ENCODE measurements around the gene SMCO3. TPM values are rescaled to one million over a fixed set of nuclear protein-coding genes. Genes with fewer than 3 reads are reported as not detected.
A peak's percentile ranks its signal among the peaks of the same experiment; 100 is the strongest.

The SMCO3 gene
- total RNA-seq (2016; rRNA removed; fragmentation: Illumina TruSeq; extraction: Trizol) (0.11 and 0.42 TPM in 2 replicates), polyA plus RNA-seq (2011; rRNA removed) (0.14 and 0.29 TPM in 2 replicates), polyA minus RNA-seq (2011; rRNA and poly(A)+ RNA removed; ENCODE audit: low replicate concordance) (not detected in 2 replicates), Bru-seq, nascent RNA (percentile 34 among the genes with signal in this experiment), BruChase-seq, experiment 1, labeled RNA remaining after a 6-hour chase (percentile 37 among the genes with signal in this experiment), BruChase-seq, experiment 2, labeled RNA remaining after a 2-hour chase (percentile 37 among the genes with signal in this experiment)
- total RNA-seq (2016; cell fraction: cytosol; rRNA removed; fragmentation: Illumina TruSeq; extraction: Trizol; ENCODE audit: low read depth), result not detected in 2 replicates
- total RNA-seq (2016; cell fraction: insoluble cytoplasmic fraction; rRNA removed; fragmentation: Illumina TruSeq; extraction: Trizol), result 0.25 and 0.30 TPM in 2 replicates
- 0.09 TPM in 1 of 2 replicates, not detected in the other for total RNA-seq (2016; cell fraction: membrane; rRNA removed; fragmentation: Illumina TruSeq; extraction: Trizol)
- 0.65 and 0.78 TPM in 2 replicates for total RNA-seq (2016; cell fraction: nucleus; rRNA removed; fragmentation: Illumina TruSeq; extraction: Trizol)
- polyA plus RNA-seq (2011; cell fraction: cytosol; rRNA removed), result 0.07 and 0.18 TPM in 2 replicates
- polyA plus RNA-seq (2011; cell fraction: nucleus; rRNA removed), result 0.10 and 0.26 TPM in 2 replicates
- 0.31 and 0.62 TPM in 2 replicates for polyA plus RNA-seq (2012)
- polyA plus RNA-seq (2016; cell fraction: cytosol; fragmentation: Illumina TruSeq; extraction: Trizol; ENCODE audit: low read depth), result 0.05 TPM in 1 of 2 replicates, not detected in the other
- 0.11 and 0.22 TPM in 2 replicates for polyA plus RNA-seq (2016; cell fraction: insoluble cytoplasmic fraction; fragmentation: Illumina TruSeq; extraction: Trizol; ENCODE audit: low read depth)
- polyA plus RNA-seq (2016; cell fraction: membrane; fragmentation: Illumina TruSeq; extraction: Trizol; ENCODE audit: low read depth), result not detected in 2 replicates
- polyA plus RNA-seq (2016; cell fraction: nucleus; fragmentation: Illumina TruSeq; extraction: Trizol; ENCODE audit: insufficient read depth, low read depth), result 0.64 and 0.79 TPM in 2 replicates
- polyA minus RNA-seq (2011; cell fraction: cytosol; rRNA and poly(A)+ RNA removed), result 0.30 TPM in 1 of 2 replicates, not detected in the other
- 1.6 and 2.1 TPM in 2 replicates for polyA minus RNA-seq (2011; cell fraction: nucleus; rRNA and poly(A)+ RNA removed)
- long read RNA-seq, experiment 1, result 0 reads
- long read RNA-seq, experiment 2, result 0 reads

GRCh38 chr12:14814014-14814413 lies at the start of gene SMCO3:
TSS of gene SMCO3 (minus strand) at chr12:14814182. CDS start at chr12:14806680, 7,502 bp downstream.
- Histone ChIP-seq H3K9me3 (ENCODE audit: low read length) (no peaks in the 10 kb centered on the region), H4K20me1 (ENCODE audit: insufficient read depth, low read length) (no peaks in the 10 kb centered on the region), H3K27ac (ENCODE audit: extremely low read length, insufficient read depth, low read length) (no peak within 1 kb of the TSS), H3K79me2 (ENCODE audit: insufficient read depth, low read length) (no peaks in the 10 kb centered on the region), H2AFZ (ENCODE audit: low read length) (no peak within 1 kb of the TSS), H3K4me3 (replicated peaks in 1 of 3; ENCODE audit: insufficient read depth in 1 of 3, low read depth in 2 of 3, low read length in 3 of 3) (no peak within 1 kb of the TSS), H3K4me1 (ENCODE audit: insufficient read depth, low read length) (peaks cover 2% of the 10 kb centered on the region), H3K36me3 (replicated peaks in 1 of 2; ENCODE audit: control insufficient read depth in 1 of 2, insufficient read depth in 2 of 2, low read length in 2 of 2) (no peaks in the 10 kb centered on the region), H3K4me2 (ENCODE audit: low read depth, low read length) (no peak within 1 kb of the TSS), H3K27me3 (ENCODE audit: control insufficient read depth in 1 of 2, insufficient read depth in 2 of 2, low read length in 2 of 2) (no peaks in the 10 kb centered on the region), H3K9ac (ENCODE audit: insufficient read depth, low read depth, low read length) (no peak within 1 kb of the TSS)
- intact Hi-C loops (cut with micrococcal nuclease; ENCODE audit: unreplicated experiment), result loop anchor here (5.0 kb wide), 1 partner anchor 92 kb away; no protein-coding TSS in a partner anchor
- WGBS (ENCODE audit: low lambda C conversion rate), result 90% methylated on average over 3 of the region's 3 CpGs
- DNase-seq (ENCODE audit: low spot score) (no peak), FAIRE-seq (no peak), ATAC-seq (no peak)
- TF ChIP-seq EZH2 (conservative IDR thresholded peaks at IDR 0.05; ENCODE audit: low read depth, low read length) (no peak), ETV6 (CRISPR knock-in tag; conservative IDR thresholded peaks at IDR 0.05) (no peak), ZNF75D (CRISPR knock-in tag; IDR thresholded peaks at IDR 0.05; ENCODE audit: borderline replicate concordance) (no peak), ZNF674 (CRISPR knock-in tag; IDR thresholded peaks at IDR 0.05; ENCODE audit: low read depth) (no peak), PBX3 (CRISPR knock-in tag; IDR thresholded peaks at IDR 0.05; ENCODE audit: borderline replicate concordance) (no peak), ZNF382 (CRISPR knock-in tag; IDR thresholded peaks at IDR 0.05; ENCODE audit: borderline replicate concordance) (no peak), ARNT (IDR thresholded peaks at IDR 0.05) (no peak), SOX6 (IDR thresholded peaks at IDR 0.05) (no peak), SOX6 (CRISPR knock-in tag; IDR thresholded peaks at IDR 0.05) (no peak)
- CTCF ChIA-PET (ENCODE audit: low intra/inter-chr PET ratio, low total read pairs), result no interaction called here
- in situ Hi-C loops (cut with HindIII; ENCODE audit: extremely low pct_ligation_motif_present, low pct_unique_long_range_greater_than_20kb), result loop anchor here (5.0 kb wide), 1 partner anchor 183 kb away; no protein-coding TSS in a partner anchor
- POLR2A ChIA-PET, result no interaction called here
- BruUV-seq (replicated peaks), result no TSS peak
